NCI-H524 treated with DMSO at 0.1 percent for 48 hours (cell line): ENCODE results near the gene POT1.
"Not testable (repeated sequence)": the region's sequence is repeated elsewhere in the genome, so short reads cannot be mapped to it uniquely, and the experiment has no call there.

Experiments used
- DNase-seq: peaks from one replicate; lab custom pipeline; 2025; lab: John Stamatoyannopoulos, UW

POT1 gene

GRCh38 chr7:124929467-124930172, at the start of gene POT1:
Gene POT1 (minus strand): TSS chr7:124929825. CDS start chr7:124897173, 32,652 bp downstream.
- DNase-seq: peak; percentile 92

GRCh38 chr7:124975131-124975530, 45.5 kb upstream of the POT1 start:
- not testable (repeated sequence) for DNase-seq

- no peak for DNase-seq
Observed at GRCh38 chr7:124965553-124965952, 35.9 kb upstream of the POT1 start.

- DNase-seq: no peak
Observed at GRCh38 chr7:124959676-124960075, 30.1 kb upstream of the POT1 start.

- not testable (repeated sequence) for DNase-seq
Observed at GRCh38 chr7:124957952-124958351, 28.3 kb upstream of the POT1 start.

- no peak for DNase-seq
Observed at GRCh38 chr7:124956160-124956559, 26.5 kb upstream of the POT1 start.

GRCh38 chr7:124954790-124955189, 25.2 kb upstream of the POT1 start:
- DNase-seq: no peak

GRCh38 chr7:124945680-124946079, 16.1 kb upstream of the POT1 start:
- DNase-seq: no peak

GRCh38 chr7:124943472-124943871, 13.8 kb upstream of the POT1 start:
- no peak for DNase-seq

GRCh38 chr7:124942399-124942798, 12.8 kb upstream of the POT1 start:
- DNase-seq: no peak

- no peak for DNase-seq
Observed at GRCh38 chr7:124940306-124940705, 10.7 kb upstream of the POT1 start.

- DNase-seq: no peak
Observed at GRCh38 chr7:124938128-124938527, 8.5 kb upstream of the POT1 start.

GRCh38 chr7:124937076-124937475, 7.5 kb upstream of the POT1 start:
- no peak for DNase-seq

GRCh38 chr7:124934841-124935240, 5.2 kb upstream of the POT1 start:
- no peak for DNase-seq

- DNase-seq: no peak
Observed at GRCh38 chr7:124930655-124931597, 1.3 kb upstream of the POT1 start.

GRCh38 chr7:124930173-124930623, 573 bp upstream of the POT1 start:
- DNase-seq: no peak

- DNase-seq: no peak
Observed at GRCh38 chr7:124924906-124925305, 4.7 kb downstream of the POT1 start.

- no peak for DNase-seq
Observed at GRCh38 chr7:124922200-124922599, 7.4 kb downstream of the POT1 start.

GRCh38 chr7:124919841-124920240, 9.8 kb downstream of the POT1 start:
- DNase-seq: no peak

- DNase-seq: no peak
Observed at GRCh38 chr7:124918662-124919061, 11.0 kb downstream of the POT1 start.

GRCh38 chr7:124915242-124915641, 14.4 kb downstream of the POT1 start:
- no peak for DNase-seq

GRCh38 chr7:124914298-124914697, 15.3 kb downstream of the POT1 start:
- DNase-seq: no peak

GRCh38 chr7:124912972-124913371, 16.7 kb downstream of the POT1 start:
- DNase-seq: no peak
